ENCODE data around the gene ADAMTS9. TPM values are rescaled to one million over a fixed set of nuclear protein-coding genes. Genes with fewer than 3 reads are reported as not detected.

ADAMTS9 gene
- polyA plus RNA-seq, 1 donor, result 66.9 TPM

DNA sequence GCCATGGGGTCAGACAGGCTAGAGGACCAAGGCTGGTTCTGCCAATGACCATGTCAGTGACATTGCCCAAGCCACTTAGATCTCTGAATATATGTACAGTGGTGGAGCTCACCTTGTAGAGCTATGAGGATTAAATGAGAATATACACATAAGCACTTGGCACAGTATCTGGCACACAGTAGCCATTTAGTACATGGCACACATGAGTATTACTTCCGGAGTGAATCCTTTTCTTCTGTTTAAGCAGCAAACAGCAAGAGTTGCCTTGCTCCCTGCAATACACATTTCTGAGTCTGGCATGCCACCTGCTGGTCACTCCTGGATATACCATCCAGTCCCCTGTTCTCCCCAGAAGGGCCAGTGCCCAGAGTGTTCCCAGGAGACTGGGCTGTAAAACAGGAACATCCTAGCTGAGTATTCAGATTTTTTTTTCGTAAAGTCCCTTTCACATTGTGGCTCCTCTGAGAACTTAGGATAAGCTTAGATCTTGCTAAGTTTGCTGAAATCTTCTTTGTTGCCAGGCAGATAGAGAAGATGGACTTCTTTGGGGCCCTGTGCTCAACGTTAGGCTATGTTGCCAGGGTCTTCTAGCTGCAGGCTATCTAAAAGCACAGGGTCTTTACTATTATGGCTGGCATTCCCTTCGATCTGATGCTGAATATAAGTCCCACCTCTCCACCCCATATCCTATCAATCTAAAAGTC lies 203.4 kb downstream of the ADAMTS9 start:
- DNase-seq, result peak; percentile 83

DNA sequence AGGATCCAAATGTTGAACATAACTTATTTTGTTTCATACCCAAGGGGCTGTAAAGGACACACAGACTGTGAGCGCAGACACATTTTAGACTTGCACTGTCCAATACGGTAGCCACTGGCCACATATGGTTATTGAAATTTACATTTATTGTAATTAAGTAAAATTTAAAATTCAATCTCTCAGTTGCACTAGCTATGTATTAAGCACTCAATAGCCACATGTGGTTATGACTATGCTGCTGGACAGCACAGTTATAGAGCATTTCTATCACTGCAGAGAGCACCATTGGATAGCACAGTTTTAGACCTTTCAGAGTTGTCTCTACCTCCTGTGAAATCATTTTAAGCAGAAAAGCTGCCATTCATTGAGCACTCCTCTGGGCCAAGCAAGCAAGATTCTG lies 204.3 kb downstream of the ADAMTS9 start:
- no peak for DNase-seq

DNA sequence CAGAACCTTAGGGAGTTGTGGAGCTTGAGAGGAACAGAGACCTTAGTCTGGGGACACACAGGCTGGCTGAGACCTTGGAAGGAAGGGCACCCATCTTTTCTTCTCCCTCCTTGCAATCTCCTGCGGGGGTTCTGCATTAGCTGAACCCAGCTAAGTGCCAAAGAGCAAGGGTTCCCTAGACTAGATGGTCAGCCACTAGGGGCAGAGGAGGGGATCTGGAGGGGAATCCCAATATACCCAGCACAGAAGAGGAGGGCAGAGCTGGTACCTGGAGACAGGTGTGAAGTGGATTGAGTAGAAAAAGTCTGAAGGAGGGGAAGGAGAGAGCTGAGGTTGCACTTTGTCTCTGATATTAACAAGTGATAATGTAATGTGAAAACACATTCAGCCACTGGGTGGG lies 212.8 kb downstream of the ADAMTS9 start:
- DNase-seq, result no peak

DNA sequence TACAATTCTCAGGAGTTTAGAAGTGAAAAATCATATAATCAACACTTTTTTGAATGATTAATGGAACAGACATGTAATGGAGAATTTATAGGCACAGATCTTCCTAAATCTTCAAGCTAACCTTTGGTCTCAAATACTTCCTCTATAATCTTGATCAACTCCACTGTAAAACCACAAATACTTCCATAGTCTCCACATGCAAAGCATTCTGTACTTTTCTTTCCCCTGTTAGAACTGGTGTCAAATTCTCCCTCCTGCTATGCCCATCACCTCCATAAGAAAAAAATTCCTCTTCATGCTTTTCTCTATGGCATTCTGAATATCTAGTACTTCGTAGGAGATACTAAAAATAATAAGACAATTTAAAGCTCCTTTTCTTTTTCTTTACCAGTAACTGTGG lies 214.3 kb downstream of the ADAMTS9 start:
- no peak for DNase-seq

DNA sequence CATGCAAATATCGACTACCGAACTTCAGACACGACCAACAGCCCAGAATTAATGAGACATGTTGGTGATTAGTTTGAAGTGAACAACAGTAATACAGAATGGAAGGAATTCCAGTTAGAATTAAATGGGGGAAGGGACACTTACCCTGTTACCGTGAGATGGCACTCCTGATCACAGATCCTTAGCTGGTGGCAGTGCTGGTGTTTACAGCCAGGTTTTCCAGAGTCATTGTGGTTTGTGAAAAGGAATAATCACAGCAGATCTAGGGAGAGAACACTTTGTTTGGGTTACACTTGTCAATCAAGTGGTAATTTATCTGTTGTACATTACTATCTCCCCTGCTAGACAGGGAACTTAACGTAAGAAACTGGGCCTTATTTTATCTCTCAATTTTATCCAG lies 217.4 kb downstream of the ADAMTS9 start:
- DNase-seq, result no peak

DNA sequence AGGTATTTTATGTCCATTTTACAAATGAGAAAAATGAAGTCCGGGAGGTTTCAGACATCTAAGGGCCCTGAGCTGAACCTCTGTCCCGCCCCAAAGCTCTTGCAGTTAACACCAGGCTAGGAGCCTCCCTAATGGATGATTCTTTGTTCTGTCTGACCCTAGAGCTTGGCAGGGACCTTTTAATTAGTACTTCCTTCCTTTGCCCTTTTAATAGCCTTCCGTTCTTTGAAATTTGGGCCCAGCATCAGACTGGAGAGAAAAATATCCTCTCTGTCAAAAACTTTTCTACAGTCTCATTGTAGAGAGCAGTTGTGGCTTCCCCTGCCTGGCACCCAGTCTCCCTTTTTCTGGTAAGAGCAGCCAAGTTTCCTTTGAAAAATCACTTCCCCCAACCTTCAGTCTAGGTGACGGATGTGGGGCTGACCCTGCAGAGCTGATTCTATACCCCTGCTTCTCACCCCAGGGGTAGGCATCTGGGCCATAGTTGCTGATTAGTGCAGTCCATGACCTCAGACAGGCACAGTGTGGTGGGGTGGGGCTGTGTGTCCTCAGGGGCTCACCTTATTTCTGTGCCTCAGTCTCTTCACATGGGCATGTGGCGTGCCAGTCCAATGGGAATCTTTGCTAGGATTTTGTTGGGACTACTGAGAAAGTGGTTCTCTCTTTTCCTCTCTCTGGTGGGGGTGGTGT lies 220.4 kb downstream of the ADAMTS9 start:
- no peak for DNase-seq

Data from hindlimb muscle (tissue), 1 donor.